ENCODE measurements around the gene KCNK16. TPM values are rescaled to one million over a fixed set of nuclear protein-coding genes. Genes with fewer than 3 reads are reported as not detected.

The KCNK16 gene
- total and polyA plus RNA-seq, 2 donors (not counting 1 experiment from before 2014, with no cell fraction given): not detected

- H3K79me2 ChIP-seq (ENCODE audit: control insufficient read depth, insufficient read depth, low read length): no peaks in the 10 kb centered on the region
- H3K4me1 ChIP-seq (ENCODE audit: control insufficient read depth, extremely low read depth, insufficient read depth, low read length): no peaks in the 10 kb centered on the region
- H3K4me3 ChIP-seq (replicated peaks in 1 of 4; ENCODE audit: control extremely low read depth in 1 of 4, insufficient read depth in 1 of 4, low read depth in 3 of 4, low read length in 4 of 4): no peak overlapping the region
- no peak for DNase-seq (ENCODE audit: low read depth in 2 of 2)
- H3K27me3 ChIP-seq (ENCODE audit: control insufficient read depth, insufficient read depth, low read length): no peaks in the 10 kb centered on the region
- no peak overlapping the region for H3K9ac ChIP-seq (ENCODE audit: insufficient read depth, low read length)
- H2AFZ ChIP-seq (ENCODE audit: low read length): no peak overlapping the region
- no peaks in the 10 kb centered on the region for H4K20me1 ChIP-seq (ENCODE audit: control insufficient read depth, extremely low read depth, insufficient read depth, low read length)
- no peaks in the 10 kb centered on the region for H3K9me3 ChIP-seq (ENCODE audit: control insufficient read depth, insufficient read depth, low read depth, low read length)
- TF ChIP-seq CTCF (conservative IDR thresholded peaks at IDR 0.05 in 1 of 2, IDR thresholded peaks at IDR 0.05 in 1 of 2; ENCODE audit: low read depth in 1 of 2, low read length in 2 of 2) (no peak), EZH2 (IDR thresholded peaks at IDR 0.05; ENCODE audit: low read length, missing control alignments) (no peak)
- H3K27ac ChIP-seq (ENCODE audit: insufficient read depth, low read length): no peak overlapping the region
- H3K4me2 ChIP-seq (ENCODE audit: extremely low read depth, insufficient read depth, low read length): no peak overlapping the region
- no peaks in the 10 kb centered on the region for H3K36me3 ChIP-seq (ENCODE audit: control insufficient read depth, insufficient read depth, low read length)
Measured at GRCh38 chr6:39363280-39363679, 40.8 kb upstream of the KCNK16 start.

GRCh38 chr6:39362487-39362865 lies 40.0 kb upstream of the KCNK16 start:
- H3K9ac ChIP-seq (ENCODE audit: insufficient read depth, low read length): no peak overlapping the region
- no peak overlapping the region for H2AFZ ChIP-seq (ENCODE audit: low read length)
- no peaks in the 10 kb centered on the region for H3K27me3 ChIP-seq (ENCODE audit: control insufficient read depth, insufficient read depth, low read length)
- H4K20me1 ChIP-seq (ENCODE audit: control insufficient read depth, extremely low read depth, insufficient read depth, low read length): no peaks in the 10 kb centered on the region
- peak in 1 of 2 donors; percentile 9 for DNase-seq (ENCODE audit: low read depth in 2 of 2)
- no peak overlapping the region for H3K4me2 ChIP-seq (ENCODE audit: extremely low read depth, insufficient read depth, low read length)
- no peak for TF ChIP-seq EZH2 (IDR thresholded peaks at IDR 0.05; ENCODE audit: low read length, missing control alignments)
- no peak for TF ChIP-seq CTCF (conservative IDR thresholded peaks at IDR 0.05 in 1 of 2, IDR thresholded peaks at IDR 0.05 in 1 of 2; ENCODE audit: low read depth in 1 of 2, low read length in 2 of 2)
- no peaks in the 10 kb centered on the region for H3K79me2 ChIP-seq (ENCODE audit: control insufficient read depth, insufficient read depth, low read length)
- H3K9me3 ChIP-seq (ENCODE audit: control insufficient read depth, insufficient read depth, low read depth, low read length): no peaks in the 10 kb centered on the region
- H3K4me1 ChIP-seq (ENCODE audit: control insufficient read depth, extremely low read depth, insufficient read depth, low read length): no peaks in the 10 kb centered on the region
- H3K36me3 ChIP-seq (ENCODE audit: control insufficient read depth, insufficient read depth, low read length): no peaks in the 10 kb centered on the region
- H3K27ac ChIP-seq (ENCODE audit: insufficient read depth, low read length): no peak overlapping the region
- no peak overlapping the region for H3K4me3 ChIP-seq (replicated peaks in 1 of 4; ENCODE audit: control extremely low read depth in 1 of 4, insufficient read depth in 1 of 4, low read depth in 3 of 4, low read length in 4 of 4)

GRCh38 chr6:39361657-39362486 lies 39.4 kb upstream of the KCNK16 start:
- H3K4me1 ChIP-seq (ENCODE audit: control insufficient read depth, extremely low read depth, insufficient read depth, low read length): no peaks in the 10 kb centered on the region
- no peaks in the 10 kb centered on the region for H4K20me1 ChIP-seq (ENCODE audit: control insufficient read depth, extremely low read depth, insufficient read depth, low read length)
- H3K36me3 ChIP-seq (ENCODE audit: control insufficient read depth, insufficient read depth, low read length): no peaks in the 10 kb centered on the region
- no peaks in the 10 kb centered on the region for H3K79me2 ChIP-seq (ENCODE audit: control insufficient read depth, insufficient read depth, low read length)
- no peaks in the 10 kb centered on the region for H3K9me3 ChIP-seq (ENCODE audit: control insufficient read depth, insufficient read depth, low read depth, low read length)
- no peak overlapping the region for H3K4me2 ChIP-seq (ENCODE audit: extremely low read depth, insufficient read depth, low read length)
- no peak overlapping the region for H3K4me3 ChIP-seq (replicated peaks in 1 of 4; ENCODE audit: control extremely low read depth in 1 of 4, insufficient read depth in 1 of 4, low read depth in 3 of 4, low read length in 4 of 4)
- DNase-seq (ENCODE audit: low read depth in 2 of 2): peak; percentile 56 to 67
- peak overlapping the region; percentile 35 for H2AFZ ChIP-seq (ENCODE audit: low read length)
- H3K27ac ChIP-seq (ENCODE audit: insufficient read depth, low read length): no peak overlapping the region
- no peaks in the 10 kb centered on the region for H3K27me3 ChIP-seq (ENCODE audit: control insufficient read depth, insufficient read depth, low read length)
- no peak overlapping the region for H3K9ac ChIP-seq (ENCODE audit: insufficient read depth, low read length)
- peak; percentile 89 to 93 for TF ChIP-seq CTCF (conservative IDR thresholded peaks at IDR 0.05 in 1 of 2, IDR thresholded peaks at IDR 0.05 in 1 of 2; ENCODE audit: low read depth in 1 of 2, low read length in 2 of 2)
- no peak for TF ChIP-seq EZH2 (IDR thresholded peaks at IDR 0.05; ENCODE audit: low read length, missing control alignments)

Measured in fibroblast of lung (primary cell).